PC-9 (cell line): ENCODE measurements around the gene PLEKHG5. TPM values are rescaled to one million over a fixed set of nuclear protein-coding genes. Genes with fewer than 3 reads are reported as not detected.
A peak's percentile ranks its signal among the peaks of the same experiment; 100 is the strongest.

ENCODE experiments used
- BruUV-seq: library from RNA; stranded (reverse); fragments of 400-500 nt; replicated peaks from 2 replicates; lab custom pipeline; 2021; lab: Mats Ljungman, UMichigan
- CTCF ChIA-PET: fragments of 300-600 bp; sonication (Branson Sonifier 250); formaldehyde crosslinking; loops from one replicate; lab custom pipeline; 2022; ENCODE audit warnings: antibody characterized with exemption; lab: Charles Lee
- POLR2A ChIA-PET: fragments of 300-600 bp; sonication (Branson Sonifier 250); formaldehyde crosslinking; loops from one replicate; lab custom pipeline; 2022; ENCODE audit warnings: antibody characterized with exemption; ENCODE audit not compliant: unreplicated experiment; lab: Charles Lee
- DNase-seq, 2 experiments: peaks; one replicate each; pipeline versions ENCODE4 v3.0.0 to v3.0.0-alpha.2; 2015 to 2022; ENCODE audit warnings: mixed read lengths in 1 of 2
- H2AFZ ChIP-seq: fragments of 200-600 bp; sonication (generic); 2 replicates; pipeline ENCODE4 v1.8.1; 2017; ENCODE audit warnings: antibody characterized with exemption
- H3F3A ChIP-seq: fragments of 200-600 bp; sonication (generic); 2 replicates; pipeline ENCODE4 v1.8.1; 2017; ENCODE audit warnings: antibody characterized with exemption, mild to moderate bottlenecking, low read depth; ENCODE audit not compliant: insufficient read depth
- H3K27ac ChIP-seq: fragments of 200-600 bp; sonication (generic); 2 replicates; pipeline ENCODE4 v1.6.1; 2016; ENCODE audit warnings: mixed run types
- H3K27me3 ChIP-seq: fragments of 200-600 bp; sonication (generic); 2 replicates; pipeline ENCODE4 v1.6.1; 2016; ENCODE audit warnings: low read depth, mixed run types; ENCODE audit not compliant: insufficient read depth
- H3K36me3 ChIP-seq: fragments of 200-600 bp; sonication (generic); 2 replicates; pipeline ENCODE4 v1.6.1; 2016; ENCODE audit warnings: low read depth, mixed run types
- H3K4me1 ChIP-seq: fragments of 200-600 bp; sonication (generic); replicated peaks from 2 replicates; pipeline ENCODE4 v1.6.1; 2016; ENCODE audit warnings: mixed run types; ENCODE audit not compliant: insufficient read depth
- H3K4me2 ChIP-seq: fragments of 200-600 bp; sonication (generic); 2 replicates; pipeline ENCODE4 v1.6.1; 2017; ENCODE audit warnings: mixed run types
- H3K4me3 ChIP-seq: fragments of 200-600 bp; sonication (generic); 2 replicates; pipeline ENCODE4 v1.6.1; 2016; ENCODE audit warnings: mixed run types
- H3K79me2 ChIP-seq: fragments of 200-600 bp; sonication (generic); 2 replicates; pipeline ENCODE4 v1.6.1; 2017; ENCODE audit warnings: low read depth, mixed run types
- H3K9me2 ChIP-seq: fragments of 200-600 bp; sonication (generic); 2 replicates; pipeline ENCODE4 v1.8.1; 2017; ENCODE audit warnings: mild to moderate bottlenecking; ENCODE audit not compliant: insufficient read depth
- H3K9me3 ChIP-seq: fragments of 200-600 bp; sonication (generic); 2 replicates; pipeline ENCODE4 v1.8.1; 2016; ENCODE audit warnings: low read depth; ENCODE audit not compliant: insufficient read depth
- H4K20me1 ChIP-seq: fragments of 200-600 bp; sonication (generic); 2 replicates; pipeline ENCODE4 v1.8.1; 2017; ENCODE audit not compliant: insufficient read depth
- EZH2 ChIP-seq: fragments of 200-600 bp; sonication (generic); IDR thresholded peaks from 2 replicates; pipeline ENCODE4 v1.8.0; 2017; ENCODE audit warnings: antibody characterized with exemption, low read depth
- intact Hi-C: fragments of 100-400 bp; cut with micrococcal nuclease; formaldehyde crosslinking; loops from one replicate; pipeline ENCODE4 v1.10.0; 2022; ENCODE audit not compliant: unreplicated experiment
- total RNA-seq: library from RNA; stranded (reverse); gene quantifications from 2 replicates; pipeline ENCODE4 v1.2.3, GENCODE V29; 2021
- TF ChIP-seq, protein P1 (sequence below): fragments of 200-600 bp; sonication (generic); conservative IDR thresholded peaks from 2 replicates; pipeline ENCODE4 v1.6.1; 2017; ENCODE audit warnings: mixed run types, antibody characterized with exemption, mild to moderate bottlenecking, moderate library complexity

Gene PLEKHG5
- total RNA-seq, 1 experiment from 2014 or later, result 11.3 TPM

DNA sequence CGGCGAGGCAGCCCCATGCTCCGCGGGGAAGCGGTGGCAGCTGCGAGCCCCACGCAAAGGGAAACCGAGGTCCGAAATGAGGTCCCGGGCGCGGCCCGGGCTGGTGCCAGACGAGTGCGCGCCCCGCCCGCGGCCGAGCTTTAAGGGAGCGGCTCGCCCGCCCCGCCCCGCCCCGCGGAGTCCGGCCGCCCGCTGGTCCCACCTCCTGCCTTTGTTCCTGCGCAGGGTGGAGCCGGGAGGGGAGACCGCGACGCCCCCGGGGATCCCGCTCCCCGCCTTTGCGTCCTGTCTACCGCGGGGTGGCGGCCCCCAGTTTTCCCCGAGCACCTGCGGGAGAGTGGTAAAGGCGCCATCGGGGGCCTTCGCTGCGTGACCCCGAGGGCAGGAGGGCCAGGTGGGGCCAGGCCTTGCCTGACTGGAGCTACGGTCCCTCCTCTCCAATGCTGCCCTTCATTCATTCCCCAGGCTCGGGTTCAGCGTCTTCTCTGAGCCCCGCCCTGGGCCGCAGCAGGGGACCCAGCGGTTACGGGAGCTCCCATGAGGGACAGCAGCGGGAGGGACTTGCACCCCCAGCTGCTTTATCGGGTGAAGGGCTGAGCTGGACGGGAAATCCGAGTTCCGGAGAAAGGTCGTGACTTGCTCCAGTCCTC, 71.5 kb downstream of the PLEKHG5 start, which contains the start of gene HES2:
Gene HES2 (minus strand): TSS at position 116 of the 650 bp plus-strand sequence. CDS start 99 bp downstream, at position 17.
- Histone ChIP-seq H3K9me3 (no peaks in the 10 kb centered on the region), H3K9me2 (no peaks in the 10 kb centered on the region), H2AFZ (no peak within 1 kb of the TSS; the same call in 1 of the 2 replicates), H3F3A (peaks cover 4% of the 10 kb centered on the region; the same call in 1 of the 2 replicates), H3K27me3 (peaks cover 8% of the 10 kb centered on the region; the same call in 1 of the 2 replicates), H3K4me2 (peak within 1 kb of the TSS; percentile 75), H3K36me3 (no peaks in the 10 kb centered on the region), H3K27ac (no peak within 1 kb of the TSS), H3K4me3 (peak within 1 kb of the TSS; percentile 48; the same call in 1 of the 2 replicates), H4K20me1 (no peaks in the 10 kb centered on the region), H3K79me2 (no peaks in the 10 kb centered on the region), H3K4me1 (peaks cover 19% of the 10 kb centered on the region)
- ChIA-PET CTCF (interaction anchor here (0.6 to 1.0 kb wide), 3 partner anchors 52 to 381 kb away, joined by 4 to 7 read pairs (median 6); no protein-coding TSS in a partner anchor), POLR2A (interaction anchor here (0.5 to 0.7 kb wide), 2 partner anchors 47 to 89 kb away, joined by 6 to 12 read pairs; no protein-coding TSS in a partner anchor)
- intact Hi-C loops, result no loop called here
- peak in 1 of 2 experiments; percentile 67 for DNase-seq
- no TSS peak for BruUV-seq
- TF ChIP-seq, protein P1, sequence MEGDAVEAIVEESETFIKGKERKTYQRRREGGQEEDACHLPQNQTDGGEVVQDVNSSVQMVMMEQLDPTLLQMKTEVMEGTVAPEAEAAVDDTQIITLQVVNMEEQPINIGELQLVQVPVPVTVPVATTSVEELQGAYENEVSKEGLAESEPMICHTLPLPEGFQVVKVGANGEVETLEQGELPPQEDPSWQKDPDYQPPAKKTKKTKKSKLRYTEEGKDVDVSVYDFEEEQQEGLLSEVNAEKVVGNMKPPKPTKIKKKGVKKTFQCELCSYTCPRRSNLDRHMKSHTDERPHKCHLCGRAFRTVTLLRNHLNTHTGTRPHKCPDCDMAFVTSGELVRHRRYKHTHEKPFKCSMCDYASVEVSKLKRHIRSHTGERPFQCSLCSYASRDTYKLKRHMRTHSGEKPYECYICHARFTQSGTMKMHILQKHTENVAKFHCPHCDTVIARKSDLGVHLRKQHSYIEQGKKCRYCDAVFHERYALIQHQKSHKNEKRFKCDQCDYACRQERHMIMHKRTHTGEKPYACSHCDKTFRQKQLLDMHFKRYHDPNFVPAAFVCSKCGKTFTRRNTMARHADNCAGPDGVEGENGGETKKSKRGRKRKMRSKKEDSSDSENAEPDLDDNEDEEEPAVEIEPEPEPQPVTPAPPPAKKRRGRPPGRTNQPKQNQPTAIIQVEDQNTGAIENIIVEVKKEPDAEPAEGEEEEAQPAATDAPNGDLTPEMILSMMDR, result no peak
- no peak for TF ChIP-seq EZH2

DNA sequence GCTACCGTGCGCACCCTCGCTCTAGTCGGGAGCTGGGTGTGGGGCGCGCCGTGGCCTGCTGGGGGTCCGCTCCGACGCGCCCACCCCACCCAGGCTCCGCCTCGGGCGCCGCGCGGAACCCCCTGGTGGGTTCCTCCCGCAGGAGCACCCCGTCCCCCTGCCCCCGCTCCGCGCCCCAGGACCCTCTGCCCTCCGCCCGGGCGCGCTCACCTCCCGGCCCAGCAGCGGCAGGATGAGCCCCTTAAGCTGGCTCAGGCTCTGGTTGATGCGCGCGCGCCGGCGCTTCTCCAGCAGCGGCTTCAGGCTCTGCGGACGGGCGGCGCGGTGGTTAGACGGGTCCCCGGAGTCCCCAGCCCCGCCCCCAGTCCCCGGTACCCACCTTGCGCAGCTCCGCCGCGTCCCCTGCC, 72.1 kb downstream of the PLEKHG5 start:
- DNase-seq, result no peak

More for the DNA sequence above, 72.1 kb downstream of the PLEKHG5 start:
- H2AFZ ChIP-seq, result no peak overlapping the region
- H4K20me1 ChIP-seq, result no peaks in the 10 kb centered on the region
- no peaks in the 10 kb centered on the region for H3K9me2 ChIP-seq
- H3K9me3 ChIP-seq, result no peaks in the 10 kb centered on the region
- no peaks in the 10 kb centered on the region for H3K36me3 ChIP-seq
- peak overlapping the region; percentile 48; the same call in 1 of the 2 replicates for H3K4me3 ChIP-seq
- H3K27ac ChIP-seq, result no peak overlapping the region
- no peaks in the 10 kb centered on the region for H3K79me2 ChIP-seq
- TF ChIP-seq, protein P1, result no peak
- no peak for TF ChIP-seq EZH2
- POLR2A ChIA-PET, result interaction anchor here (0.7 kb wide), 1 partner anchor 90 kb away, joined by 12 read pairs; no protein-coding TSS in a partner anchor
- peak overlapping the region; percentile 75 for H3K4me2 ChIP-seq
- peaks cover 8% of the 10 kb centered on the region; the same call in 1 of the 2 replicates for H3F3A ChIP-seq
- intact Hi-C loops, result no loop called here
- no TSS peak for BruUV-seq
- H3K4me1 ChIP-seq, result peaks cover 24% of the 10 kb centered on the region
- CTCF ChIA-PET, result interaction anchor here (0.6 to 1.0 kb wide), 3 partner anchors 53 to 382 kb away, joined by 4 to 7 read pairs (median 6); no protein-coding TSS in a partner anchor
- H3K27me3 ChIP-seq, result peaks cover 8% of the 10 kb centered on the region; the same call in 1 of the 2 replicates
